ENCODE measurements around the gene ADAM19. TPM values are rescaled to one million over a fixed set of nuclear protein-coding genes. Genes with fewer than 3 reads are reported as not detected.

Gene ADAM19
- total RNA-seq, 2 donors from 2014 or later, result 1.3 to 1.6 TPM

- intact Hi-C loops (cut with DNase I), result no loop called here
- Histone ChIP-seq H3K27me3 (no peaks in the 10 kb centered on the region), H3K4me1 (peaks cover 5% of the 10 kb centered on the region), H3K4me3 (no peak overlapping the region), H3K9me3 (no peaks in the 10 kb centered on the region), H3K27ac (no peak overlapping the region), H3K36me3 (replicated peaks in 1 of 2; ENCODE audit: insufficient read depth in 1 of 2, low read depth in 2 of 2) (no peaks in the 10 kb centered on the region)
- WGBS, 2 donors, result 86 to 92% methylated on average over 4 of the region's 4 CpGs
- DNase-seq, result no peak
- no peak for ATAC-seq
- TF ChIP-seq POLR2A (IDR thresholded peaks at IDR 0.05), result no peak
- TF ChIP-seq CTCF (IDR thresholded peaks at IDR 0.05), result no peak
These were observed 50.7 kb downstream of the ADAM19 start for GRCh38 chr5:157524887-157525286.

- WGBS, 2 donors, result 60 to 70% methylated on average over 4 of the region's 4 CpGs
- no peaks in the 10 kb centered on the region for H3K27me3 ChIP-seq
- no peaks in the 10 kb centered on the region for H3K9me3 ChIP-seq
- TF ChIP-seq POLR2A (IDR thresholded peaks at IDR 0.05) (no peak), CTCF (IDR thresholded peaks at IDR 0.05) (no peak)
- DNase-seq (no peak), ATAC-seq (no peak)
- H3K36me3 ChIP-seq (replicated peaks in 1 of 2; ENCODE audit: insufficient read depth in 1 of 2, low read depth in 2 of 2), result no peaks in the 10 kb centered on the region
- no peak overlapping the region for H3K4me3 ChIP-seq
- intact Hi-C loops (cut with DNase I), result no loop called here
- peaks cover 5% of the 10 kb centered on the region for H3K4me1 ChIP-seq
- H3K27ac ChIP-seq, result no peak overlapping the region
These were observed 51.6 kb downstream of the ADAM19 start for GRCh38 chr5:157523976-157524375.

GRCh38 chr5:157521704-157522029, 53.9 kb downstream of the ADAM19 start:
- Histone ChIP-seq H3K4me1 (no peaks in the 10 kb centered on the region), H3K27me3 (no peaks in the 10 kb centered on the region), H3K27ac (no peak overlapping the region), H3K4me3 (no peak overlapping the region), H3K9me3 (no peaks in the 10 kb centered on the region), H3K36me3 (replicated peaks in 1 of 2; ENCODE audit: insufficient read depth in 1 of 2, low read depth in 2 of 2) (no peaks in the 10 kb centered on the region)
- intact Hi-C loops (cut with DNase I), result no loop called here
- TF ChIP-seq POLR2A (IDR thresholded peaks at IDR 0.05) (no peak), CTCF (IDR thresholded peaks at IDR 0.05) (no peak)
- 94 to 100% methylated on average over 5 of the region's 5 CpGs for WGBS, 2 donors
- ATAC-seq, result no peak
- no peak for DNase-seq

- Histone ChIP-seq H3K36me3 (replicated peaks in 1 of 2; ENCODE audit: insufficient read depth in 1 of 2, low read depth in 2 of 2) (no peaks in the 10 kb centered on the region), H3K9me3 (no peaks in the 10 kb centered on the region), H3K27me3 (no peaks in the 10 kb centered on the region), H3K27ac (no peak overlapping the region), H3K4me1 (peaks cover 5% of the 10 kb centered on the region), H3K4me3 (no peak overlapping the region)
- TF ChIP-seq POLR2A (IDR thresholded peaks at IDR 0.05) (no peak), CTCF (IDR thresholded peaks at IDR 0.05) (no peak)
- intact Hi-C loops (cut with DNase I), result no loop called here
- no peak for ATAC-seq
- WGBS, 2 donors, result 69 to 79% methylated on average over 9 of the region's 9 CpGs
- no peak for DNase-seq
These were observed 54.5 kb downstream of the ADAM19 start for GRCh38 chr5:157520911-157521703.

Measured in body of pancreas (tissue), 4 donors.